Measurements from ENCODE around the gene DCANP1.
A peak's percentile ranks its signal among the peaks of the same experiment; 100 is the strongest.

DCANP1 gene

GRCh38 chr5:135439231-135440205, 7.6 kb downstream of the DCANP1 start:
- Histone ChIP-seq H3K27ac (ENCODE audit: low read depth, low read length, severe bottlenecking) (no peak overlapping the region), H3K4me3 (ENCODE audit: extremely low read depth, insufficient read depth, low read length, poor library complexity, severe bottlenecking) (no peak overlapping the region), H3K4me1 (ENCODE audit: control insufficient read depth, insufficient read depth, low read length, poor library complexity, severe bottlenecking) (peaks cover 41% of the 10 kb centered on the region), H3K9me3 (ENCODE audit: control insufficient read depth, low read length) (no peaks in the 10 kb centered on the region), H3K36me3 (ENCODE audit: control insufficient read depth, insufficient read depth, low read length) (no peaks in the 10 kb centered on the region)
- 86 to 93% methylated on average over 8 to 9 of the region's 11 CpGs for WGBS, 2 experiments (ENCODE audit: insufficient coverage in 2 of 2)

GRCh38 chr5:135438636-135439221, 8.4 kb downstream of the DCANP1 start:
- Histone ChIP-seq H3K4me3 (ENCODE audit: extremely low read depth, insufficient read depth, low read length, poor library complexity, severe bottlenecking) (no peak overlapping the region), H3K9me3 (ENCODE audit: control insufficient read depth, low read length) (no peaks in the 10 kb centered on the region), H3K4me1 (ENCODE audit: control insufficient read depth, insufficient read depth, low read length, poor library complexity, severe bottlenecking) (peaks cover 44% of the 10 kb centered on the region), H3K36me3 (ENCODE audit: control insufficient read depth, insufficient read depth, low read length) (no peaks in the 10 kb centered on the region), H3K27ac (ENCODE audit: low read depth, low read length, severe bottlenecking) (no peak overlapping the region)
- 80 to 98% methylated on average over 6 to 7 of the region's 10 CpGs for WGBS, 2 experiments (ENCODE audit: insufficient coverage in 2 of 2)

GRCh38 chr5:135437796-135438560, 9.2 kb downstream of the DCANP1 start:
- WGBS, 2 experiments (ENCODE audit: insufficient coverage in 2 of 2) = 82 to 84% methylated on average over 10 to 11 of the region's 13 CpGs
- Histone ChIP-seq H3K4me1 (ENCODE audit: control insufficient read depth, insufficient read depth, low read length, poor library complexity, severe bottlenecking) (peaks cover 40% of the 10 kb centered on the region), H3K9me3 (ENCODE audit: control insufficient read depth, low read length) (no peaks in the 10 kb centered on the region), H3K4me3 (ENCODE audit: extremely low read depth, insufficient read depth, low read length, poor library complexity, severe bottlenecking) (no peak overlapping the region), H3K27ac (ENCODE audit: low read depth, low read length, severe bottlenecking) (peak overlapping the region; percentile 83), H3K36me3 (ENCODE audit: control insufficient read depth, insufficient read depth, low read length) (no peaks in the 10 kb centered on the region)

- peak overlapping the region; percentile 83 for H3K27ac ChIP-seq (ENCODE audit: low read depth, low read length, severe bottlenecking)
- 88 to 90% methylated on average over 5 to 6 of the region's 7 CpGs for WGBS, 2 experiments (ENCODE audit: insufficient coverage in 2 of 2)
- H3K4me1 ChIP-seq (ENCODE audit: control insufficient read depth, insufficient read depth, low read length, poor library complexity, severe bottlenecking) = peaks cover 38% of the 10 kb centered on the region
- no peaks in the 10 kb centered on the region for H3K9me3 ChIP-seq (ENCODE audit: control insufficient read depth, low read length)
- H3K36me3 ChIP-seq (ENCODE audit: control insufficient read depth, insufficient read depth, low read length) = no peaks in the 10 kb centered on the region
- no peak overlapping the region for H3K4me3 ChIP-seq (ENCODE audit: extremely low read depth, insufficient read depth, low read length, poor library complexity, severe bottlenecking)
Observed at GRCh38 chr5:135437422-135437795, 9.7 kb downstream of the DCANP1 start.

- 72 to 81% methylated on average over 6 of the region's 7 CpGs for whole genome bisulfite sequencing, 2 experiments (ENCODE audit: insufficient coverage in 2 of 2)
- Histone ChIP-seq H3K36me3 (ENCODE audit: control insufficient read depth, insufficient read depth, low read length) (no peaks in the 10 kb centered on the region), H3K4me1 (ENCODE audit: control insufficient read depth, insufficient read depth, low read length, poor library complexity, severe bottlenecking) (peaks cover 38% of the 10 kb centered on the region), H3K4me3 (ENCODE audit: extremely low read depth, insufficient read depth, low read length, poor library complexity, severe bottlenecking) (no peak overlapping the region), H3K9me3 (ENCODE audit: control insufficient read depth, low read length) (no peaks in the 10 kb centered on the region), H3K27ac (ENCODE audit: low read depth, low read length, severe bottlenecking) (peak overlapping the region; percentile 83)
Observed at GRCh38 chr5:135436951-135437418, 10.2 kb downstream of the DCANP1 start.

- peaks cover 38% of the 10 kb centered on the region for H3K4me1 ChIP-seq (ENCODE audit: control insufficient read depth, insufficient read depth, low read length, poor library complexity, severe bottlenecking)
- H3K9me3 ChIP-seq (ENCODE audit: control insufficient read depth, low read length) = no peaks in the 10 kb centered on the region
- H3K4me3 ChIP-seq (ENCODE audit: extremely low read depth, insufficient read depth, low read length, poor library complexity, severe bottlenecking) = no peak overlapping the region
- WGBS, 2 experiments (ENCODE audit: insufficient coverage in 2 of 2) = 91 to 94% methylated on average over 6 to 9 of the region's 9 CpGs
- no peaks in the 10 kb centered on the region for H3K36me3 ChIP-seq (ENCODE audit: control insufficient read depth, insufficient read depth, low read length)
- no peak overlapping the region for H3K27ac ChIP-seq (ENCODE audit: low read depth, low read length, severe bottlenecking)
Observed at GRCh38 chr5:135435467-135436330, 11.4 kb downstream of the DCANP1 start.

GRCh38 chr5:135434591-135435466, 12.3 kb downstream of the DCANP1 start:
- no peak overlapping the region for H3K4me3 ChIP-seq (ENCODE audit: extremely low read depth, insufficient read depth, low read length, poor library complexity, severe bottlenecking)
- 88 to 93% methylated on average over 23 to 24 of the region's 24 CpGs for WGBS, 2 experiments (ENCODE audit: insufficient coverage in 2 of 2)
- peaks cover 38% of the 10 kb centered on the region for H3K4me1 ChIP-seq (ENCODE audit: control insufficient read depth, insufficient read depth, low read length, poor library complexity, severe bottlenecking)
- H3K36me3 ChIP-seq (ENCODE audit: control insufficient read depth, insufficient read depth, low read length) = no peaks in the 10 kb centered on the region
- H3K27ac ChIP-seq (ENCODE audit: low read depth, low read length, severe bottlenecking) = no peak overlapping the region
- H3K9me3 ChIP-seq (ENCODE audit: control insufficient read depth, low read length) = no peaks in the 10 kb centered on the region

- 84 to 93% methylated on average over 11 of the region's 12 CpGs for WGBS, 2 experiments (ENCODE audit: insufficient coverage in 2 of 2)
- Histone ChIP-seq H3K9me3 (ENCODE audit: control insufficient read depth, low read length) (peaks cover 4% of the 10 kb centered on the region), H3K4me3 (ENCODE audit: extremely low read depth, insufficient read depth, low read length, poor library complexity, severe bottlenecking) (no peak overlapping the region), H3K36me3 (ENCODE audit: control insufficient read depth, insufficient read depth, low read length) (no peaks in the 10 kb centered on the region), H3K27ac (ENCODE audit: low read depth, low read length, severe bottlenecking) (peak overlapping the region; percentile 29), H3K4me1 (ENCODE audit: control insufficient read depth, insufficient read depth, low read length, poor library complexity, severe bottlenecking) (peaks cover 31% of the 10 kb centered on the region)
Observed at GRCh38 chr5:135433681-135434426, 13.3 kb downstream of the DCANP1 start.

- 83 to 86% methylated on average over 1 to 3 of the region's 4 CpGs for WGBS, 2 experiments (ENCODE audit: insufficient coverage in 2 of 2)
- peaks cover 19% of the 10 kb centered on the region for H3K4me1 ChIP-seq (ENCODE audit: control insufficient read depth, insufficient read depth, low read length, poor library complexity, severe bottlenecking)
- H3K9me3 ChIP-seq (ENCODE audit: control insufficient read depth, low read length) = peaks cover 16% of the 10 kb centered on the region
- no peaks in the 10 kb centered on the region for H3K36me3 ChIP-seq (ENCODE audit: control insufficient read depth, insufficient read depth, low read length)
- H3K4me3 ChIP-seq (ENCODE audit: extremely low read depth, insufficient read depth, low read length, poor library complexity, severe bottlenecking) = no peak overlapping the region
- H3K27ac ChIP-seq (ENCODE audit: low read depth, low read length, severe bottlenecking) = no peak overlapping the region
Observed at GRCh38 chr5:135432113-135432512, 15.0 kb downstream of the DCANP1 start.

Measured in mesodermal cell (in vitro differentiated cells).